GM21423 (cell line): ENCODE results near the gene IRS4.

Source experiments
- ATAC-seq: cut with Tn5 transposase; IDR thresholded peaks from one replicate; pipeline ENCODE4 v1.9.1; 2021; ENCODE audit warnings: mild to moderate bottlenecking, moderate library complexity; ENCODE audit not compliant: unreplicated experiment

IRS4 gene

DNA sequence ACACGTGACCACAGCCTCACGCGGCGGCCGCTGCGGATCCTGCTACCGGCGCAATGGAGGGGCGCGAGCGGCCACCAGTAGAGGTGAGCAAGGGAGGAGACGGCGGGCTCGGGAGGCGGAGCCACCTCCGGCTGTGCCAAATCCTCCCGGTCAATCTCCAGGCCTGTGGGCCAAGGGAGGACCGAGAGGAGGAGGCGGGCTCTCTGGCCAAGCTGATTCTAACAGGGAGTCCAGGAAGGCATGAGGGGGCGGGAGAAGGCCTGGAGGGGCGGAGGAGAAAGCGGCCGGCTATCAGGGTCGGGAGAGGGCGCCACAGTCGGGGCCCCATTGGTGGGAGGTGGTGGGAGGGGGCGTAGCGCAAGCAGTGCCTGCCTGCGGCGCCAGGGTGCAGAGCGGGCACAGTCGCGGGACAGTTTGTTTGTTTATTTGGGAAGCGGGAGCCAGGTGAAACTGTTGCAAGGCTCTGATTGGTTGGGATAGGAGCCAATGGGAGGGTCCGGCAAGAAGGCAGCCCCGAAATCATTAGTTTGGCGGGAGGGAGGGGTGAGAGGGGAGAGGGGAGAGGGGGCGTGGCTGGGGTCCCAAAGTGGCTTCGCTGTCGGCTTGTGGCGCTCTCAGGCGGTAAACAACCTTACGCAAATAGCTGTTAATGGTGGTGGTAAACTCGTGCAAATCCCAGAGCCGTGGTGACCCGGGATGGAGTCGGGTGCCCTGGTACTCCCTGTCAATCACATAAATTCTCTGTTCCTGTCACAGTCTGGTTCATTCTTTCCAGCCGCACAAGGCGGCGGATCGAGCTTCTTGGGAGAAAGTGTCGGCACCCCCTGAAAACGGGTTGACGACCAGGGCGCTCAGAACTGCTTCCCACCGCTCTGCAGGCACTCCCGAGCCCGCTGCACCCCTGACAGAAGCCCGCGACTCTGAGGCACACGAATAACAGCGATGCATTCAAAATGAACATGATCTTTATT, at the start of gene IRS4:
Gene IRS4, minus strand, starts transcription at position 55 of the 971 bp plus-strand sequence.
- ATAC-seq, result no peak

DNA sequence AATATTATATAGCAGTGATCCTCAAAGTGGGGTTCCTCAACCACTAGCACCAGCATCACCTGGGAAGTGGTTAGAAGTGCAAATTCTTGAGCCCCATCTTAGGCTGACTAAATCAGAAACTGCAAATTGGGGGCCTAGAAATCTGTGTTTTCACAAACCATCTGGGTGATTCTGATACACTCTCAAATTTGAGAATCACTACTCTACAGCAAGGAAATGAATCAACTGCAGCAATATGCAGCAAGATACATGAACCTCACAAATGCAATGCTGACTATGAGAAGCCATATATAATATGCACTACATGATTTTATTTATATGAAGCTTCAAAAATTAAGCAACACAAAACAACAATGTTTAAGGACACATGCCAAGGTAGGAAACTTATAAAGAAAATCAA, 36.2 kb upstream of the IRS4 start:
- ATAC-seq, result no peak

DNA sequence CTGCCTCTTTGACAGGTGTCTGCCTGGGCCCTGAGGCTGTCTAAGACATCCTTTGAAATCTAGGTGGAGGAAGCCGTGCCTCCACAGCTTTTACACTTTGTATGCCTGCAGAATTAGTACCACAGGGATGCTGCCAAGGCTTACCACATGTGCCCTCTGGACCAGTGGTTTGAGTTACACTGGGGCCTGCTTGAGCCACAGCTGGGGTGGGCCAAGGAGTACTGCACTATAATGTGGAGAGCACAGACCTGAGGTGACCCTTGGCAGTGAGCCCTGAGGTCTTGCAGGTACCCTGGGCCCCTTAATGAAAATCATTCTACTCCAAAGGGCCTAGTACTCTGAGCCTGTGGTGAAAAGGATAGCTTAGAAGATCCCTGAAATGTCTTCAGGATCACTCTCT, 27.2 kb upstream of the IRS4 start:
- no peak for ATAC-seq

DNA sequence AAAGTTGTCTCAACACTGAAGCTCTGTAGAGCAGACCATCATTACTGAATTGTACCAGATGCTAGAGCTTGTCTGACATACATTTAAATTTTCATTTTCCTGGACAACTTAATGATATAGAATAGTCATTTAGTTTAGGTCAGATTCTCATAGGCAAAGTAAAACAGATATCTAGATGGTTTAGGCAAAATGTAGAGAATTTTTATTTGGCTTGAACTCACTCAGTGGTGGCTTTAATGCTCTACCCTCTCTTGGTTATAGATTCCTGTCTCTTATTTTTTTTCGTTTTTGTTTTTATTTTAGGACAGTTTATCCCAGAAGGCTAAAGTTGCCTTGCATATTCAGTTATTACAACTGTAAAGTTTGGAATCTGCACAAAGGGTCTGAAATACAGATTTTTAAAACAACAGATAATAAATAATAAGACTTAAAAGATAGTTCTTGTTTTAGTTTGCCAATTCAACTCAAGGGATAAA, 4.0 kb upstream of the IRS4 start:
- ATAC-seq, result no peak

DNA sequence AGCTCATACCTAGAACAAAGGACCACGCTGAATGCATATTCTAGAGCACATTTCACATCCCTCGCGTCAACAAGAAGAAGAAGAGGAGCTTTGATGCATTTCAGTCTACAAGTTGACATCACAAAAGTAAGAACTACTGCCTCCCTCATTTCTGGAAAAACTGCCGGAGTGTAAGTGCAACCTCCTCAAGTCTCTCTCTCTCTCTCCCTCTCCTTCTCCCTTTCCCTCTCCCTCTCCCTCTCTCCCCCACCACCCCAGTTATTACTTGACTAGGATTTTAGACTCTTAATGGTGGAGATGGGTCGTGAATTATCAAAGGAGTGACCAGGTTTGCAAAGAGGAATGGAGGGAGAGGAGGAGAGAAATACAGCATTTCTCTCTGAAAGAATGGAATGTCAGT, 1.4 kb upstream of the IRS4 start:
- no peak for ATAC-seq

DNA sequence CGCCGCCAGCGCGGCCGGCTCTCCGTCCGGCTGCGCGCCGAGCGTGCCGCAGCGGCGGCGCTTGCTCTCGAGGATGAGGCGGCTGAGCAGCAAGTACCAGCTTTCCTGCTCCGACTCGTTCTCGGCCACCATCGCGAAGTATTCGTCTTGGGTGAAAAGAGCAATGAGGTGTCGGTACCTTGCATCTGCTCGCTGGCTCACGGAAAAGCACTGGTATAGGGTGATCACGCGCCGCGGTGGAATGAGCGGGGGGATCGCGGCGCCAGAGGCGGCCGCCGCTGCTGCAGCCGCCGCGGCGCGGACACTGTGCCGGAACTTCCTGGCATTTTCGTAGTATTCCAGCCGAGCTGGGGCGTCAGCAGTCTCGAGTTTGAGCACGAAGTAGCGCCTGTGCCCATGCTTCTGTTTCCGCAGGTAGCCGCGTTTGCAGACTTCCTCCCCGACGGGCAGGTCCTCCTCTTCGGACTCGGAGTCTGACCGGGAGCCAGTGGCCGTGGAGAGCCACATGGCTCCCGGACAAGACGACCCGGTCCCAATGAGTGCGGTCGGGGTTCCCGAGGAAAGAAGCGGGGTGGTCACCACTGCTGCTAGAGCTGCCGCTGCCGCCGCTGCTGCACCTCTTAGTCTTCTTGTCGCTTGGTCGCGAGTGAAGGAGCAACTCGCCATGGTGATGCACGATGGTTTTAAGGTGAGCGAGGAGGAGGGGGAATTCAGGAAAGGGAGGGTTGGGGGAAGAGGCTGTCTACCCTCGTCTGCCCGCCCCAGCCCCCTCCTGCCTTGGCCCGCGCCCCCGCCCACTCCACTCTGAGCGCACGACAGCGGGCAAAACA, 469 bp downstream of the IRS4 start:
- no peak for ATAC-seq

DNA sequence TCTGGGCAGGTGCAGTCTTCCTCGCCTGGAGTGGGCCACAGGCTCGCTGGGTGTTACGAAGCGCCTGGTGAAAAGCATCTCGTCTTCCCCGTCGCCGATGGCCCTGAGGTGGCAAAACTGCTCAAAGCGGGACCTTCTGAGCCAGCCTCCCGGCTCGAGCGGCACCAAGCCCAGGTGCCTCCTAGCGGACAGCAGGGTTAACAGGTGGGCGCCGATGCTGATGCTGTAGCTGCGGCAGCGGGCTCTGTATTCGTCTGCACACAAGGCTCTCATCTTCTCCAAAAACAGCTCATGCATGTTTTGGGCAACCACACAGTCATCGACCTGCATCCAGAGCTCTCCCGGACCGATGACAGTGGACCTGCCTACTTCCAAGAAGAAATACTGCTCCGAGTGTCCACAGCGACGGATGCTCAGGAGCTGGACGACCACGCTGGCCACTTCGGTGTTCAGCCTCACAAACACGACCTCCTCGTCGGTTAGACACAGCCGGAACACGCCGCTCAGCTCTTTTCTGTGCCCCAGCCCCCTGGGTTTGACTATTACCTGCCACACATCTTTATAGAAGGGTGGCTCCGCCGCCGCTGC, 1.2 kb downstream of the IRS4 start:
- ATAC-seq, result no peak

DNA sequence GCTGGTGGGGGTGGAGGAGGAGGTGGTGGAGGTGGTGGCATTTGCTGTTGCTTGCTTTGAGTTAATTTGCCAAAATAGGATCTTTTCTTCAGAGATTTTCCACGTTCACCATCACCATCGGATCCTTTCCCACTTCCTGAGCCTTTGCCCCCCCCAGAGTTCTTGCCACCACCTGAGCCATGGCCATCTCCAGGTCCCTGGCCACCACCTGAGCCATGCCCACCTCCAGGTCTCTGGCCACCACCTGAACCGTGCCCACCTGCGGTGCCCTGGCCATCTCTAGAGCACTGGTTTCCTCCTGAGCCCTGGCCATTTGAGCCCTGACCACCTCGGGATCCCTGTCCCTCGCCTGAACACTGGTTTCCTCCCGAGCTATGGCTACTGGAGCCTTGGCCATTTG, 1.9 kb downstream of the IRS4 start:
- ATAC-seq, result no peak

DNA sequence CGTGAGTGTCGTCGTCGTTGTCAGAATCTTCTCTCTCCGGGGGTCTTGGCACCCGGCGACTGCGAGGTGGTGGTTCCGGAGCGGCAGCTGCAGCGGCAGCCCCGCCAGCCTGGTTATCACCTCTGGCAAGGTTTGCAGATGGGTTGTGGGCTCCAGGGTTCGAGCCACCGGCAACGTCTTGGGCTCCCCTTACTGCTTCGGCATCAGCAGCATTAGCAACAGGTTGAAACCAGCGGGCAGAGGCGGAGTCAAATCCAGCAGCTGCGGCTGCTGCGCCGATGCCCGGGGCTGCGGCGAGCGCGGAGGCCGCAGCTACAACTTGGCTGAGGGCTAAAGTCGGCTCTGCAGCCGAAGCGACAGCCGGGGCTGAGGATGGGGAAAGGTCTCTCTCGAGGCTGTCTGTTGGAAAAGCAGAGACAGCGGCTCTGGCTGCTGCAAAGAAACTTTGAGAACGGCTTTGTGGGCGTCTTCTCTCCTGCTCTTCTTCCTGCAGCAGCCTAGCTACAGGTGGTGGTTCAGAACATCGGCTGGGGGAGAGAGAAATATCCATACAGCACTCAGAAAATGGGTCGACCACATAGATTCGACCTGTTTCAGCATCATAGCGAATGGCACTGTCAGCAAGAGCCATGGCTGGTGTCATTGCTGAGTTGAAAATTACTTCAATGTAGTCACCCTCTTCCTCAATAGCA, 3.6 kb downstream of the IRS4 start:
- ATAC-seq, result no peak

DNA sequence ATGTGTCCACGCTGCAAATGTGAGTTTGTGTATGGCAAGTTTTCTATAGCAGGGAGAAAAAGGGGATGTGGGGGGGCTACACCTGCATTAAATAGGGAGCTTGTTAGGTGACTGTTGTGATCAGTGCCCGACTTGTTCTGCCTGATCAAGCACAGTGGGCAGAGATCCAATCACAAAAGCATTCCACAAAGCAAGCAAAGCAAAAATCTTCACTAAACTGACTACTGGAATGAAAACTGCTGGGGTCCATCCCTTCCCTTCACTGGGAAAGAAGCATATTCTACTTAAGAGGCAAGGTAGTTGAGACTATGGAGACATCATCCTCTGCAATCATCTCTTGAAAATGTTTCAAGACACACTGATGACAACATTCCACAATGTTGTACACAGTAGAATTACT, 5.2 kb downstream of the IRS4 start:
- no peak for ATAC-seq

DNA sequence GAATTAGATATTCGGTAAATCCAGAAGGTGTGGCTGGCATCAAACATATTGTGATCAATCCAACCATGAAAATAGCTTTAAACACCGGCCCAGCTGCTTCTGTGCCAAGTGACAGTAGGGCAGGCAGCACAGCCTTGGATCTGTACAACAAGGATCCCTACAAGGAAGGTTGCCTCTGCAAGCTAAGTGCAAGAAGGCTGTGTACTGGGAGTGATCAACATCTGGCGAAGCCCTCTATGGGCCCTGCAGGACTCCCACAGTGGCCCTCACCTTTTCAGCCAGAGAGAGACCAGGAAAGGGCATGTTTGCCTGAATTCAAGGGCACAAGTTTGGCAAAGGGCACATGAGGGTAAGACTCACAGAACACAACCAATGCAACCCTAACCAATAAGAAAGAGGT, 9.6 kb downstream of the IRS4 start:
- no peak for ATAC-seq

DNA sequence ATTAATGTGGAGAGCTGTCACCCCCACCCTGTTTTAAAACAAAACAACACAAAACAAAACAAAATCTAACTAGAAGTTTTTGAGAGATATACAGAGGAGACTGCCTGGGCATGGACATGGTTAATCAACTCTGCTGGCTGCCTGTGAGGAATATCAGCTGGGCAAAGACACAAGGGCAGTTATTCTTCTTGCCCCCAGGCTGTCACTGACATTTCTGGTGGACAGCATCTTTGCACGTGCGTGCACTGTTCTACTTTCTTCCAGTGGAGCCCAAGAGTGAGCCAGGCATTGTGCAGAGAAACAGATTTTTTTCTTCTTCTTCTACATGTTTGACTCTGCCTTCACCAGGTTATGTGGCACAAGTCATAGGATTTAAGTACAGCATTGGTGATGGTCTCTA, 13.8 kb downstream of the IRS4 start:
- no peak for ATAC-seq

DNA sequence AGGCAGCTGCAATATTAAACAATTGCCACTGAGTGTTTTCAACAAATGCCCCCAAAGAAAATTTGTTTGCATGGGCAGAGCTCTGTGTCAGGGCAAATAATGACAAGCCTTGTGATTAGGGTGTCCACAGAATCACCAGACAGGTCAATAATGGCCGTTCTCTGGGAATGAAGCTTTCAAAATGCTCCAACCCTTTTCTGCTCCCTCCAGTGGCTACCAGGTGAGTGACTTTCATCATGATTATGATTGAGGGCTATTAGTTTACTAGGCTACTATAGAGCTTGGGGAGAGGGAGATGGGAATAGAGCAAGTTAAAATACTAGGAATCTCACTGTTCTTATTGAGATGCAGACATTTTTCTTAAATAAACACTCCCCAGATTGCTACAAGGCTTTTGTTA, 23.5 kb downstream of the IRS4 start:
- no peak for ATAC-seq

DNA sequence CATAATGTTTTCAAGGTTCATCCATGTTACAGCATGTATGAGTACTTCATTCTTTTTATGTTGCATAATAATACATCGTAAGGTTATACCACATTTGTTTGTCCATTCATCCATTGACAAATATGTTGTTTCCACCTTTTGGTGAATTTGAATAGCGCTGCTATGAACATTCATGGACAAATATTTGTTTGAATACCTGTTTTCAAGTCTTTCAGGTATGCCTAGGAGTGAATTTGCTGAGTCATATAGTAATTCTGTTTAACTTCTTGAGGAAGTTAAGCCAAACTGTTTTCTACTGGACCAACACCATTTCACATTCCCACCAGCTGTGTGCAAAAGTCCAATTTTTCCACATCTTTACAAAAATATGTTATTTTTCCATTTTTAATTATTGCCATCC, 31.5 kb downstream of the IRS4 start:
- ATAC-seq, result no peak

DNA sequence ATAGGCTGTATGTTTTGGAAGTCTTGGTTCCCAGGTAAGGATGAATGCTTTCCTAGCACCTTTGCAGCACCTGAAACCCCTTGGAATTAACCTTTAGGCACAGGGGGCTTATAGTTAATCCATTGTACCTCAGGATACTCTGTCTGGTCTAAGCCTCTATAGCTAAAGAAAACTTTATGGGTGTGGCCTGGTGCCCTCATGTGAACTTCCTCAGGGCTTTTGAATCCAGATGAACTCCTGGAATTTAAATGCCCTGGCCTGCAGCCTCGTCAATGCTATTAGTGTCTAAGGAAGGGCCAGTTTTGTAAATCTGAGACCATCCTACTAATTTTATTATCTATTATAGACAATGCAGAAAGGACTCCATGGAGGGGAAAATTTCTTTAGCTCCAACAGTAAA, 33.8 kb downstream of the IRS4 start:
- ATAC-seq, result no peak

DNA sequence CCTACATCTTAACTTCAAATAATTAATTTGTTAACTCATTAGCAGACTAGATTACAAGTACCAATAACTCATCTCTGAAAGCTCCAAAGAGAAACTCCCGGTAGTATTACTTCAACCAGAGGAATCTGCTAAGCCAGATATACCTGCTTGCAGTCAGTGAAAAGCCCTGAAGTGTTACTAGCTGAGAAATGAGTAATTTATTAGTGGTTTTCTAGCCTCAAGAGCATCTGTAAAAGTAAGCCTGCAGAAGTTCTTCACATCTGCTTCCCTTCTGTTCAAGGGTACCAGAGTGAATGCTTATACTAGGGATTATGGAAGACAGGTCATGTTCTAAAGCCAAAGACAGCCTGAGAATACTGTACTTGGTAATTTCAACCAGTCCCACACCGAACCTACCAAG, 34.7 kb downstream of the IRS4 start:
- no peak for ATAC-seq

DNA sequence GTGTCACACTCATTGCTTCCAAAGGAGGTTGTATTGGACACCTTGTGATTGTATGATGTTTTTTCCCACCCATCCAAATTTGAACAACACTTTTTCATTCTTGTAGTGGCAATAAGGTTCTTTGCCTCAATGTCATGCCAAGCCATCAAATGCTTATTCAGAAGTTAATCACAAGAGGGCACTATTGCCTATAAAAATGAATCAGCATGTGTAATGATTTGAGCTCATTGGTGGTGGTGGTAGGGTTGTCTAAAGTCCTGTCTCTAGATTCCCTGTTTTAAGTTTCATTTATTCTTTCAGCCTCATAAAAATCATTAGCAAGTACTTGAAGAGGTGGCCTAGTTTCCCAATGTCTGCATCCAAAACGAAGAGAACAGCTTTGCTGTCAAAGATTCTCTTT, 37.0 kb downstream of the IRS4 start:
- no peak for ATAC-seq

DNA sequence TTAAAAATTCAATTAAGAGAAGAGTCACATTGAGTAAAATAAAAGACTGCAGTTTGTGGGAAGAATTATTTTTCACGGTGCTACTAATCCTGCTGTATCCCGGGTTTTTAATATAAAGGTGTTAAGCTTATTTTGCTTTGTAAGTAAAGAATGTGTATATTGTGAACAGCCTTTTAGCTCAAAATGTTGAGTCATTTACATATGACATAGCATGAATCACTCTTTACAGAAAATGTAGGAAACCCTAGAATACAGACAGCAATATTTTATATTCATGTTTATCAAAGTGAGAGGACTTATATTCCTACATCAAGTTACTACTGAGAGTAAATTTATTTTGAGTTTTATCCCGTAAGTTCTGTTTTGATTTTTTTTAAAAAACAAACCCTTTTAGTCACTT, 39.7 kb downstream of the IRS4 start:
- no peak for ATAC-seq
